Measurements from ENCODE around the gene MSH5.

The MSH5 gene

GRCh38 chr6:31730631-31731086 is 9.1 kb upstream of the MSH5 start:
- no peak for DNase-seq

- DNase-seq, result no peak
These were observed 7.8 kb upstream of the MSH5 start for GRCh38 chr6:31732029-31732428.

- DNase-seq, result no peak
These were observed 6.1 kb upstream of the MSH5 start for GRCh38 chr6:31733734-31734133.

- DNase-seq, result no peak
These were observed 5.5 kb upstream of the MSH5 start for GRCh38 chr6:31734247-31734820.

- DNase-seq, result peak; percentile 62
These were observed 4.9 kb upstream of the MSH5 start for GRCh38 chr6:31734821-31735406.

- DNase-seq, result peak; percentile 82
These were observed 3.6 kb upstream of the MSH5 start, which contains the start of gene CLIC1 for GRCh38 chr6:31736021-31736767. Gene CLIC1, minus strand, starts transcription at chr6:31736530. Its CDS starts 230 bp downstream, at chr6:31736300.

- DNase-seq, result no peak
These were observed 3.0 kb upstream of the MSH5 start for GRCh38 chr6:31736768-31737314.

- no peak for DNase-seq
These were observed 2.4 kb upstream of the MSH5 start for GRCh38 chr6:31737315-31737990.

- peak; percentile 55 for DNase-seq
These were observed 1.5 kb upstream of the MSH5 start for GRCh38 chr6:31737991-31738979.

- no peak for DNase-seq
These were observed 805 bp downstream of the MSH5 start for GRCh38 chr6:31740397-31741223.

GRCh38 chr6:31741815-31742214 is 2.0 kb downstream of the MSH5 start:
- no peak for DNase-seq

GRCh38 chr6:31742894-31743293 is 3.1 kb downstream of the MSH5 start:
- DNase-seq, result no peak

GRCh38 chr6:31744422-31744821 is 4.6 kb downstream of the MSH5 start:
- no peak for DNase-seq

- no peak for DNase-seq
These were observed 9.7 kb downstream of the MSH5 start for GRCh38 chr6:31749301-31750036.

- DNase-seq, result no peak
These were observed 10.7 kb downstream of the MSH5 start for GRCh38 chr6:31750411-31751022.

GRCh38 chr6:31752739-31753319 is 13.0 kb downstream of the MSH5 start:
- DNase-seq, result no peak

- DNase-seq, result no peak
These were observed 18.5 kb downstream of the MSH5 start for GRCh38 chr6:31758281-31758680.

GRCh38 chr6:31760790-31761189 is 21.0 kb downstream of the MSH5 start:
- no peak for DNase-seq

GRCh38 chr6:31761343-31761742 is 21.5 kb downstream of the MSH5 start:
- DNase-seq, result no peak
